ENCODE measurements around the gene FGG. TPM values are rescaled to one million over a fixed set of nuclear protein-coding genes. Genes with fewer than 3 reads are reported as not detected.

FGG gene
- total RNA-seq, 1 experiment from 2014 or later = not detected

GRCh38 chr4:154564311-154564710, 48.1 kb downstream of the FGG start:
- Histone ChIP-seq H2BK12ac (ENCODE audit: insufficient read length, low read depth, low read length) (no peak overlapping the region), H3K4me1 (ENCODE audit: insufficient read depth, low read length) (no peaks in the 10 kb centered on the region), H3K56ac (ENCODE audit: insufficient read length, low read depth, low read length) (no peak overlapping the region), H2BK20ac (ENCODE audit: low read depth, low read length, poor library complexity, severe bottlenecking) (no peak overlapping the region), H3K27ac (ENCODE audit: insufficient read length, low read depth, low read length) (no peak overlapping the region), H3K4ac (ENCODE audit: low read depth, low read length) (no peak overlapping the region), H3K23me2 (ENCODE audit: insufficient read length, low read depth, low read length, poor library complexity, severe bottlenecking) (no peaks in the 10 kb centered on the region), H3K27me3 (ENCODE audit: insufficient read depth, low read length) (no peaks in the 10 kb centered on the region), H2AFZ (ENCODE audit: low read length) (no peak overlapping the region), H3K9me3 (ENCODE audit: control insufficient read depth, low read depth, low read length) (no peaks in the 10 kb centered on the region), H4K8ac (replicated peaks; ENCODE audit: insufficient read length, low read depth, low read length) (no peak overlapping the region), H3K18ac (ENCODE audit: insufficient read length, low read depth, low read length) (no peak overlapping the region), H4K5ac (ENCODE audit: insufficient read length, low read depth, low read length) (no peak overlapping the region), H4K91ac (ENCODE audit: insufficient read length, low read depth, low read length) (no peak overlapping the region), H3K79me1 (ENCODE audit: insufficient read depth, low read depth, low read length, poor library complexity, severe bottlenecking) (no peaks in the 10 kb centered on the region), H2BK120ac (ENCODE audit: low read depth, low read length, poor library complexity, severe bottlenecking) (no peak overlapping the region), H3T11ph (ENCODE audit: low read length) (no peak overlapping the region), H3K4me2 (ENCODE audit: insufficient read depth, insufficient read length, low read length) (no peak overlapping the region), H3K14ac (ENCODE audit: insufficient read depth, low read length) (no peak overlapping the region), H3K9ac (ENCODE audit: extremely low read depth, insufficient read length, low read length) (no peak overlapping the region), H2AK5ac (ENCODE audit: insufficient read length, low read length) (no peak overlapping the region), H3K79me2 (ENCODE audit: insufficient read depth, low read length) (no peaks in the 10 kb centered on the region), H2BK5ac (ENCODE audit: insufficient read length, low read length) (no peak overlapping the region), H4K20me1 (ENCODE audit: control insufficient read depth, insufficient read depth, insufficient read length) (no peaks in the 10 kb centered on the region), H2BK15ac (ENCODE audit: low read depth, low read length) (no peak overlapping the region), H3K23ac (ENCODE audit: insufficient read length, low read depth, low read length) (no peak overlapping the region)
- peaks cover 0 to 4% of the 10 kb centered on the region in 2 experiments; a peak in 2 of 4 replicates for H3K4me1 Mint-ChIP-seq
- TF ChIP-seq, protein P1, sequence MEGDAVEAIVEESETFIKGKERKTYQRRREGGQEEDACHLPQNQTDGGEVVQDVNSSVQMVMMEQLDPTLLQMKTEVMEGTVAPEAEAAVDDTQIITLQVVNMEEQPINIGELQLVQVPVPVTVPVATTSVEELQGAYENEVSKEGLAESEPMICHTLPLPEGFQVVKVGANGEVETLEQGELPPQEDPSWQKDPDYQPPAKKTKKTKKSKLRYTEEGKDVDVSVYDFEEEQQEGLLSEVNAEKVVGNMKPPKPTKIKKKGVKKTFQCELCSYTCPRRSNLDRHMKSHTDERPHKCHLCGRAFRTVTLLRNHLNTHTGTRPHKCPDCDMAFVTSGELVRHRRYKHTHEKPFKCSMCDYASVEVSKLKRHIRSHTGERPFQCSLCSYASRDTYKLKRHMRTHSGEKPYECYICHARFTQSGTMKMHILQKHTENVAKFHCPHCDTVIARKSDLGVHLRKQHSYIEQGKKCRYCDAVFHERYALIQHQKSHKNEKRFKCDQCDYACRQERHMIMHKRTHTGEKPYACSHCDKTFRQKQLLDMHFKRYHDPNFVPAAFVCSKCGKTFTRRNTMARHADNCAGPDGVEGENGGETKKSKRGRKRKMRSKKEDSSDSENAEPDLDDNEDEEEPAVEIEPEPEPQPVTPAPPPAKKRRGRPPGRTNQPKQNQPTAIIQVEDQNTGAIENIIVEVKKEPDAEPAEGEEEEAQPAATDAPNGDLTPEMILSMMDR (conservative IDR thresholded peaks at IDR 0.05) = no peak
- no peak overlapping the region for H3K27ac Mint-ChIP-seq
- no peaks in the 10 kb centered on the region for H3K36me3 Mint-ChIP-seq (ENCODE audit: insufficient read depth in 1 of 3, low read depth in 3 of 3)
- no peaks in the 10 kb centered on the region for H3K9me3 Mint-ChIP-seq
- no CpG with 5 or more reads among the region's 1 CpG for WGBS (ENCODE audit: extremely low coverage, insufficient read length, low lambda C conversion rate)
- no peaks in the 10 kb centered on the region for H3K27me3 Mint-ChIP-seq (ENCODE audit: low read depth)
- no peak overlapping the region for H3K4me3 Mint-ChIP-seq
- no peak for DNase-seq

Measured in H9 (cell line).